GM19324 (cell line): Measurements from ENCODE around the gene ZFYVE28.

ENCODE experiments used
- ATAC-seq: cut with Tn5 transposase; IDR thresholded peaks from one replicate; pipeline ENCODE4 v1.9.1; 2021; ENCODE audit warnings: mild to moderate bottlenecking, moderate library complexity; ENCODE audit not compliant: unreplicated experiment, low FRiP score

The ZFYVE28 gene

GRCh38 chr4:2446656-2447564 is 28.5 kb upstream of the ZFYVE28 start:
- no peak for ATAC-seq

GRCh38 chr4:2445571-2445970 is 27.1 kb upstream of the ZFYVE28 start:
- ATAC-seq, result no peak

GRCh38 chr4:2445130-2445529 is 26.7 kb upstream of the ZFYVE28 start:
- ATAC-seq, result no peak

- ATAC-seq, result no peak
These were observed 25.7 kb upstream of the ZFYVE28 start for GRCh38 chr4:2443956-2444740.

- no peak for ATAC-seq
These were observed 24.8 kb upstream of the ZFYVE28 start for GRCh38 chr4:2443061-2443730.

- ATAC-seq, result no peak
These were observed 23.9 kb upstream of the ZFYVE28 start for GRCh38 chr4:2442175-2442993.

DNA sequence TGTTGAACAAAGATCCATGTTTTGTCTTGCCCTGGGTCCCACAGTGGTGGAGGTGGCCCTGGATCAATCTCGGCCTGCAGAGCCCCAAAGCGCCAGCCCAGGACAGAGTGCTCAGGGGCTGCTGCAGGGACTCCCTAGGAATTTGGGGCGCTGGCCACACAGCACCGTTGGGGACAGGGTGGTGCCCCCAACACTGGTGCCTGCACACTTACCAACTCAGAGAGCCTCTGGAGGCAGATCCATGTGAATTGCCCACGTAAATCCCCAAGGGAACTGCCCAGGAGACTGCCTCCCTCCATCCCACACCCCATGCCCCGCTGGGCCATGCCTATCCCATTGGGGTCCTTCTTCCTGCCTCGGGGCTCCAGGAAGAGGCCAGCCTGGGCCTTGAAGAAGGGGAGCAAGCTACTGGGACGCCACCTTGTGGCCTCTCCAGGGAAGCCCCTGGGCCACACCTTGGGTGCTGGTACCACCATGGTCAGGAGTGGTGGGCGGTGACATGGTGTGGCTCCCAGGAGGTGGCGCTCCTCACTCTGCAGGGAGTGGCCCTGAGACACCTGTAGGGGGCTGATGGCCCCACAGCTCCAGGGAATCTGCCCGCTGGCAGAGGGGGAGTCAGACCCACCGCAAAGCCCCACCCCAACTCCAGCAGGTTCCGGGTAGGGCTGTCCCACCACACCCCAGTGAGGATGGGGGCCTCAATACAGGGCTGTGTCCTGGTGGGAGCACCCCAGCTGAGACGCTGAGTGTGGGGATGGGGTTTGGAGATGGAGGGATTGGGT is 23.1 kb upstream of the ZFYVE28 start:
- peak; percentile 61 for ATAC-seq

- no peak for ATAC-seq
These were observed 20.6 kb upstream of the ZFYVE28 start for GRCh38 chr4:2438822-2439718.

DNA sequence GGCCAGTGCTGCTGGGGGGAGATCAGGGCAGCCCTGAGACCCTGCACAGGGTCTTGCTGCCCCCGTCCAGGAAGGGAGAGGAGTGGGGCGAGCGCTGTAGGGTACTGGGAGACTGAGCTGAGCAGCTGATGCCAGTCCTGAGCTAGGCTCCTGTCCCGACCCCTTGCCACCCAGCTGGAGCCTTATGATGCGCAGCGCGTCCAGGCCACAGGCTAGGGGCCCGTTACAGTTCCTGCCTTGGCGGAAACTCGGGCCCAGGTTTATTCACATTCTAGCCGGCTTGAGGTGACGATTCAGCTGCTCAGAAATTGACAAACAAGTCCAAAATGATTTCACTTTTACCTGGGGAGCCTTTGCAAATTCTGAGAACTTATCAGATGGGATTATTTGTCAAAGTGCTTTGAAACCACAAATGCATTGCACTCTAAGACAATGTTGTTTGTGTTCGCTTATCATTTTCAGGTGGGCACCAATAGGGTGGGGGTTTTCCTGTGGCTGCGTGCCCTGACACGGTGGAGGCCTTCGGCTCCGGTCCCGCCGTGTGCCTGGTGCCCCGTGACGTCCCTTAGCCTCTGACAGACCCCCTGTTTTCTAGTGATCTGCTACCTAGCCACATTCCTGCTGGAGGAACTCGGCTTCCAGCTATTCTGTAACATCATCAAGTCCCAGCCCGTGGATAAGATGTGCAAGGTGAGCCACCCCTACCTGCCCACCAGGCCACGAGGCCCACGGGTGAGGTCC is 19.2 kb upstream of the ZFYVE28 start:
- ATAC-seq, result no peak

DNA sequence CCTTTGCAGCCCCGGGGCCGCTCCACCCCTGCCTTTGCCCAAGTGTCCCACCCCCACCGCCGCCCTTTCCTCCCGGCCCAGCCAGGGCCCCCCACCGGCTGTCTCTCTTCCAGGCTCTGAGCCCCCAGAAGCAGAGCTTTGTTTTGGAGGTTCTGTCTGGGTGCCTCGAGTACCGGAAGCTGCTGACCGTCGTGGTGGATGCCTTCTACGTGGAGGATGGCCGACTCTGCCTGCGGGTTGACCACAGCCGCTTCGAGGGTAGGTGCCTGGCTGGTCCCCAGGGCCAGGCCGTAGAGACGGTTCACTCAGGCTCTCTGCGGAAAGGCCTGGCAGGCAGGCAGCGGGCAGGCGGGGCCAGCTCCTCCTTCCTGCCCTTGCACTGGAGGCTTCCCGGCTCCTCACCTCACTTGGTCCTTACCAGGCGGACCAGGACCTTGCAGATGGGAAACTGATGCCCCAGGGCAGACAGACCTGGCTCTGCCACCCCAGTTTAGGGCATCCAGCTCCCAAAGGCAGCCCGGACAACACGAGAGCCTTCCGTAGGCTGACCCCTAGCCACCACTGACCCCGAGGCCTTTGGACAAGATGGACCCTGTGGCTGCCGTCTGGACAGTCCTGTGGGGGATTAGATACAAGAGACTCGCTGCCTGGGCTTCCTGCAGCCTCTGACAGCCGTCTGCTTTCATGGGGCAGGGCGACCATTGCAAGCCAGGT is 18.5 kb upstream of the ZFYVE28 start:
- no peak for ATAC-seq

- no peak for ATAC-seq
These were observed 17.9 kb upstream of the ZFYVE28 start for GRCh38 chr4:2436301-2436700.

DNA sequence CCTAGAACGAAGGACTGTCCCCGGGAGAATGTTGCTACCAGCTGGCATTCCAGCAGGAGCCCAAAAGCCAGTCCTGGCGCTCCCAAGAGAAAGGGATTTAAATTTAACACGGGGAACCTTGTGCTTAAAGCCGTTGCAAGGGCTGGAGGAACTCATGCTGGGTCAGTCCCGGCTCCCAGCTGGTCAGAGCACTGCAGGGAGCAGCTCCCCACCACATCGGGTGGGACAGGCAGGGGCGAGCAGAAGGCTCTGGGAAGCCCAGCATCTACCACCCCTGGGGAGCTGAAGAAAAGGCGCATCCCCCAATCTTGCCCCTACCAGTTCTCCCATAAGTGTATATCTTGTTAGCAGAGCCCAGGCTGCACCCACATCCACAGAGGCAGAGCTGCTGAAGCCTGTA is 16.0 kb upstream of the ZFYVE28 start:
- ATAC-seq, result no peak

- ATAC-seq, result no peak
These were observed 15.3 kb upstream of the ZFYVE28 start for GRCh38 chr4:2433609-2434350.

DNA sequence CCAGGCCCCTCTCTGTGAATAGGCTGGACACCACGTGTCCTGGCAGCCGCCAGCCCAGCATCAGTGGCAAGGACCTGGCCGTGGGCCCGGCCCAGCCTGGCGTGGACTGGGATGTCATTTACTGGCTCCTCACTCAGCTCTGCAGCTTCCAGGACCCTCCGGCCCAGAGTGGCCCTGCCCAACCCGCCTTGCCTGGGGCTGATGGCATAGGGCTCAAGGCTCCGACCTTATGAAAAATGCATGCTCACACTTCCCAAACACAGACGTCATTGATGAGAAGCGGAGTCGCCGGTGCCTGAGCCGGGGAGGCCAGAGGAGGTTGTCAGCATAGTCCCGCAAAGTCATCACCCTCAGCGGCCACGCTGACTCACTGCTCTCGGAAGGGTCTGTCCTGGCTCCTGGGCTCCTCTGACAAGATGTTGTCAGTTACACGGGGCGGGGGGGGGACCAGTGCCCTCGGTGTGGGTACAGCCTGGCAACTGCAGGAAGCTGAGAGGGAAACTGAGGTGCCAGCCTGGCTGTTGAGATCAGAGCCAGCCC is 14.6 kb upstream of the ZFYVE28 start:
- no peak for ATAC-seq

GRCh38 chr4:2432004-2432403 is 13.6 kb upstream of the ZFYVE28 start:
- no peak for ATAC-seq
